SK-N-SH (cell line): Measurements from ENCODE around the gene CPEB3. TPM values are rescaled to one million over a fixed set of nuclear protein-coding genes. Genes with fewer than 3 reads are reported as not detected.

Experiments
- ELF1 ChIP-seq: IDR thresholded peaks from 2 replicates; pipeline ENCODE4 v1.4.0; 2012
- EZH2phosphoT487 ChIP-seq: fragments of 200-600 bp; sonication (generic); IDR thresholded peaks from 2 replicates; pipeline ENCODE4 v1.6.1; 2017; ENCODE audit warnings: low read depth, mixed run types, mild to moderate bottlenecking, antibody characterized with exemption, moderate library complexity, borderline replicate concordance
- FOSL2 ChIP-seq: IDR thresholded peaks from 2 replicates; pipeline ENCODE4 v1.4.0; 2012; ENCODE audit warnings: low read depth, mild to moderate bottlenecking, moderate library complexity, borderline replicate concordance
- FOXJ3 ChIP-seq: sonication (generic); formaldehyde crosslinking; IDR thresholded peaks from 2 replicates; pipeline ENCODE4 v1.5.1; 2020; ENCODE audit warnings: mild to moderate bottlenecking, missing genetic modification reagents
- FOXM1 ChIP-seq: IDR thresholded peaks from 2 replicates; pipeline ENCODE4 v1.4.0; 2012; ENCODE audit warnings: low read depth, mild to moderate bottlenecking
- JUND ChIP-seq: IDR thresholded peaks from 2 replicates; pipeline ENCODE4 v1.4.0; 2012
- MEF2A ChIP-seq: IDR thresholded peaks from 2 replicates; pipeline ENCODE4 v1.4.0; 2012; ENCODE audit warnings: low read depth, borderline replicate concordance
- NFIC ChIP-seq: IDR thresholded peaks from 2 replicates; pipeline ENCODE4 v1.4.0; 2012; ENCODE audit warnings: borderline replicate concordance
- NRF1 ChIP-seq: IDR thresholded peaks from 2 replicates; pipeline ENCODE4 v1.6.1; 2012; ENCODE audit warnings: low read depth, mild to moderate bottlenecking, low read length
- POLR2AphosphoS5 ChIP-seq: IDR thresholded peaks from 2 replicates; pipeline ENCODE4 v1.6.1; 2012; ENCODE audit warnings: low read depth, low read length
- RAD21 ChIP-seq: IDR thresholded peaks from 2 replicates; pipeline ENCODE4 v1.6.1; 2012; ENCODE audit warnings: mild to moderate bottlenecking, low read length
- RXRA ChIP-seq: IDR thresholded peaks from 2 replicates; pipeline ENCODE4 v1.4.0; 2012; ENCODE audit warnings: low read depth, mild to moderate bottlenecking, borderline replicate concordance
- SIN3A ChIP-seq: IDR thresholded peaks from 2 replicates; pipeline ENCODE4 v1.6.1; 2012; ENCODE audit warnings: low read depth, mild to moderate bottlenecking, low read length, moderate library complexity, borderline replicate concordance
- SMC3 ChIP-seq: IDR thresholded peaks from 2 replicates; pipeline ENCODE4 v1.6.1; 2012; ENCODE audit warnings: low read depth, low read length, improper control_type of control experiment
- TCF12 ChIP-seq: IDR thresholded peaks from 2 replicates; pipeline ENCODE4 v1.4.0; 2012
- TEAD4 ChIP-seq: IDR thresholded peaks from 2 replicates; pipeline ENCODE4 v1.4.0; 2012; ENCODE audit warnings: mild to moderate bottlenecking, borderline replicate concordance; ENCODE audit not compliant: insufficient read depth
- YY1 ChIP-seq: IDR thresholded peaks from 2 replicates; pipeline ENCODE4 v1.4.0; 2012; ENCODE audit warnings: low read depth, mild to moderate bottlenecking
- polyA plus RNA-seq, 3 experiments: library from polyadenylated mRNA; depleted of rRNA; stranded (reverse); fragments of >200 nt; gene quantifications; 2 replicates each; pipeline ENCODE4 v1.2.3, GENCODE V29; 2012
- TF ChIP-seq, protein P1 (sequence below): IDR thresholded peaks from 2 replicates; pipeline ENCODE4 v1.6.1; 2012; ENCODE audit warnings: mild to moderate bottlenecking, low read depth, low read length, moderate library complexity
- TF ChIP-seq, protein P2 (sequence below): fragments of 150-350 bp; IDR thresholded peaks from 2 replicates; pipeline ENCODE4 v1.6.1; 2017; ENCODE audit warnings: antibody characterized with exemption, low read length, low read depth, borderline replicate concordance
- TF ChIP-seq, protein P3 (sequence below): fragments of 150-350 bp; IDR thresholded peaks from 2 replicates; pipeline ENCODE4 v1.6.1; 2016; ENCODE audit warnings: mild to moderate bottlenecking, low read depth, low read length

Gene CPEB3
- polyA plus RNA-seq, 1 of the 3 experiments (the other 2 are of a cell fraction), result 0.36 TPM

DNA sequence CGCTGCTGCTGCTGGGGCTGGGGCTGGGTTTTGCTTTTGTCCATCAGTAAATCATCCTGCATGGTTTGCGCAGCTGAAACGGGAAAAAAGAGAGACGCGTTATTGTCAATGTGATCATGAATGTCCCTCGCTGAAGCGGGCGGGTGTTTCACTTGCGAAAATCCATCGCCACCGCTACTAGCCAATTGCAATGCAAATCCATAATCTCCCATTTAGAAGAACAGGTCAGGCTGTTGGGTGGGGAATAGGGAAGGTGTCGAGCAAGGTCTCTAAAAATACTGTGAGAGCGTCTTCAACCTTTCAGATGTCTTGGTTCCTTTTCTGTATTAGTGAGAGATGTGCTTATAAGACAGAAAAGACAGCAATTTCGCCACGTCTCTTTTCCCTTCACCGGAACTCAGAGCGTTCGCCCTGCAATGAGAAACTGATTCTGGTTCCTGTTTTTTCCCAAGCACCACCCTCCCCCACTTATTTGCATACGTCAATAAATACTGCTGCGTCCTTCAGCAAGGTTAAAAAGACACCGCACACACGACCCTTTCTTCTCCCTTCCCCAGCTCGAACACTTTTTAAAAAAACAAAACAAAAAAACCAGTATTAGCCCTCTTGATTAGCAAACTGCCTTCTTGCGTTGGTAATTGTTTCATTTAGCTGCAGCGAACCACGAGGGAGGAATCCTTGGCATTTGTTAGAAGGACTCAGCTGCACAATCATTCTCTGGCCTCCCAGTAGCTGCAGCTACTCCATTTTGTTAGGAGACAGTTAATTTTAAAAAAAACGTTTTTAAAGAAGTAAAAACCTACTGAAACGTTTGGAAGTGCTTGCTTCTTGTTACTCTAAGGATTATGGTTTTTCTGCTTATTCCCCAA, 50.4 kb downstream of the CPEB3 start (continued):
- no peak; the same call in 1 of the 2 replicates for TF ChIP-seq YY1
- peak; percentile 21; the same call in 1 of the 2 replicates for TF ChIP-seq SIN3A
- TF ChIP-seq MEF2A, result no peak
- TF ChIP-seq, protein P1, sequence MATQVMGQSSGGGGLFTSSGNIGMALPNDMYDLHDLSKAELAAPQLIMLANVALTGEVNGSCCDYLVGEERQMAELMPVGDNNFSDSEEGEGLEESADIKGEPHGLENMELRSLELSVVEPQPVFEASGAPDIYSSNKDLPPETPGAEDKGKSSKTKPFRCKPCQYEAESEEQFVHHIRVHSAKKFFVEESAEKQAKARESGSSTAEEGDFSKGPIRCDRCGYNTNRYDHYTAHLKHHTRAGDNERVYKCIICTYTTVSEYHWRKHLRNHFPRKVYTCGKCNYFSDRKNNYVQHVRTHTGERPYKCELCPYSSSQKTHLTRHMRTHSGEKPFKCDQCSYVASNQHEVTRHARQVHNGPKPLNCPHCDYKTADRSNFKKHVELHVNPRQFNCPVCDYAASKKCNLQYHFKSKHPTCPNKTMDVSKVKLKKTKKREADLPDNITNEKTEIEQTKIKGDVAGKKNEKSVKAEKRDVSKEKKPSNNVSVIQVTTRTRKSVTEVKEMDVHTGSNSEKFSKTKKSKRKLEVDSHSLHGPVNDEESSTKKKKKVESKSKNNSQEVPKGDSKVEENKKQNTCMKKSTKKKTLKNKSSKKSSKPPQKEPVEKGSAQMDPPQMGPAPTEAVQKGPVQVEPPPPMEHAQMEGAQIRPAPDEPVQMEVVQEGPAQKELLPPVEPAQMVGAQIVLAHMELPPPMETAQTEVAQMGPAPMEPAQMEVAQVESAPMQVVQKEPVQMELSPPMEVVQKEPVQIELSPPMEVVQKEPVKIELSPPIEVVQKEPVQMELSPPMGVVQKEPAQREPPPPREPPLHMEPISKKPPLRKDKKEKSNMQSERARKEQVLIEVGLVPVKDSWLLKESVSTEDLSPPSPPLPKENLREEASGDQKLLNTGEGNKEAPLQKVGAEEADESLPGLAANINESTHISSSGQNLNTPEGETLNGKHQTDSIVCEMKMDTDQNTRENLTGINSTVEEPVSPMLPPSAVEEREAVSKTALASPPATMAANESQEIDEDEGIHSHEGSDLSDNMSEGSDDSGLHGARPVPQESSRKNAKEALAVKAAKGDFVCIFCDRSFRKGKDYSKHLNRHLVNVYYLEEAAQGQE, result no peak
- 0 out of 2 replicates have a peak, but pooled peaks have one; percentile 19 for TF ChIP-seq ELF1
- TF ChIP-seq, protein P2, sequence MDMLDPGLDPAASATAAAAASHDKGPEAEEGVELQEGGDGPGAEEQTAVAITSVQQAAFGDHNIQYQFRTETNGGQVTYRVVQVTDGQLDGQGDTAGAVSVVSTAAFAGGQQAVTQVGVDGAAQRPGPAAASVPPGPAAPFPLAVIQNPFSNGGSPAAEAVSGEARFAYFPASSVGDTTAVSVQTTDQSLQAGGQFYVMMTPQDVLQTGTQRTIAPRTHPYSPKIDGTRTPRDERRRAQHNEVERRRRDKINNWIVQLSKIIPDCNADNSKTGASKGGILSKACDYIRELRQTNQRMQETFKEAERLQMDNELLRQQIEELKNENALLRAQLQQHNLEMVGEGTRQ, result no peak
- TF ChIP-seq SMC3, result no peak
- peak; percentile 17; the same call in 1 of the 2 replicates for TF ChIP-seq TCF12
- TF ChIP-seq RXRA, result no peak
- TF ChIP-seq JUND, result no peak
- TF ChIP-seq FOXM1, result no peak
- no peak for TF ChIP-seq TEAD4
- TF ChIP-seq FOSL2, result no peak
- TF ChIP-seq, protein P3, sequence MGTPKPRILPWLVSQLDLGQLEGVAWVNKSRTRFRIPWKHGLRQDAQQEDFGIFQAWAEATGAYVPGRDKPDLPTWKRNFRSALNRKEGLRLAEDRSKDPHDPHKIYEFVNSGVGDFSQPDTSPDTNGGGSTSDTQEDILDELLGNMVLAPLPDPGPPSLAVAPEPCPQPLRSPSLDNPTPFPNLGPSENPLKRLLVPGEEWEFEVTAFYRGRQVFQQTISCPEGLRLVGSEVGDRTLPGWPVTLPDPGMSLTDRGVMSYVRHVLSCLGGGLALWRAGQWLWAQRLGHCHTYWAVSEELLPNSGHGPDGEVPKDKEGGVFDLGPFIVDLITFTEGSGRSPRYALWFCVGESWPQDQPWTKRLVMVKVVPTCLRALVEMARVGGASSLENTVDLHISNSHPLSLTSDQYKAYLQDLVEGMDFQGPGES, result no peak
- no peak for TF ChIP-seq EZH2phosphoT487
- TF ChIP-seq NRF1, result no peak
- peak; percentile 36; the same call in 1 of the 2 replicates for TF ChIP-seq FOXJ3 (CRISPR knock-in tag)
- TF ChIP-seq POLR2AphosphoS5, result peak; percentile 73
- TF ChIP-seq NFIC, result no peak
- no peak for TF ChIP-seq RAD21
